Progenitor cell of endocrine pancreas (in vitro differentiated cells): ENCODE data around the gene ACP7. TPM values are rescaled to one million over a fixed set of nuclear protein-coding genes. Genes with fewer than 3 reads are reported as not detected.

Experiments used
- DNase-seq: peaks from one replicate; pipeline ENCODE4 v3.0.0; 2021; ENCODE audit warnings: low spot score; ENCODE audit not compliant: unreplicated experiment
- H3K27ac Mint-ChIP-seq: 2 replicates; pipeline ENCODE4 v1.8.0; 2021; ENCODE audit warnings: mild to moderate bottlenecking, moderate library complexity, mixed read lengths
- H3K27me3 Mint-ChIP-seq: 2 replicates; pipeline ENCODE4 v1.8.0; 2021; ENCODE audit warnings: mixed read lengths
- H3K36me3 Mint-ChIP-seq: 2 replicates; pipeline ENCODE4 v1.8.0; 2022; ENCODE audit warnings: mixed read lengths; ENCODE audit not compliant: insufficient read depth
- H3K4me1 Mint-ChIP-seq: 2 replicates; pipeline ENCODE4 v1.8.0; 2021; ENCODE audit warnings: low read depth, mixed read lengths
- H3K4me3 Mint-ChIP-seq: 2 replicates; pipeline ENCODE4 v1.8.0; 2021; ENCODE audit warnings: low read depth, mild to moderate bottlenecking, moderate library complexity, mixed read lengths
- H3K9me3 Mint-ChIP-seq: 2 replicates; pipeline ENCODE4 v1.8.0; 2021; ENCODE audit warnings: low read depth, mixed read lengths
- CTCF ChIP-seq: fragments of 200-600 bp; sonication (generic); IDR thresholded peaks from one replicate; pipeline ENCODE4 v1.5.0; 2021; ENCODE audit warnings: antibody characterized with exemption, mild to moderate bottlenecking; ENCODE audit not compliant: unreplicated experiment
- total RNA-seq: library from RNA; stranded (reverse); gene quantifications from 2 replicates; pipeline ENCODE4 v1.2.1, GENCODE V29; 2021

ACP7 gene
- total RNA-seq, 1 donor from 2014 or later = not detected

DNA sequence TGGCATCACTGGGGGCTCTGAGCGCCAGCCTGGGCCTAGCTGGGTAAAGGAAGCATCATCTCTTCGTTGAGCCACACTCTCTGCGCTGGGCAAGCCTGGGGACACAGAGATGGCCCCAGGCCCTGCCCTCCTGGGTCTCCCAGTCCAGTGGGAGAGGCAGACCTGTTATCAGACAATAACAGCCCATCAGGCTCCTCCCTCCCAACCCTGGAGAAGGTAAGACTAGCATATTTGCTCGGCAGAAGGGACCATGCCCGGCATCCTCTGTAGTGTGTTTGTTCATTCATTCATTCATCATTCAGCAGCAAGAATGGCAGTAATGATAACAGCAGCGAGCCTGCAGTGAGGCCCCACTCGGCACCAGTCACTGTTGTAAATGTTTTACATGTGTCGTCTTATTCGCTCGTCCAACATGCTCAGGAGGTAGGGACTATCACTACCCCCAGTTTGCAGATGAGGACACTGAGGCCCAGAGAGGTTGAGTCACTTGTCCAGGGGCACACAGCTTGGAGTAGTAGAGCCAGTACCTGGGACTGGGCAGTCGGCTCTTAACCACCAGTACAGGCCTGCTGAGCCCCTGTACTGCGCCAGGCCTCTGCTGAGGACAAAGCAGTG lies 74.6 kb downstream of the ACP7 start:
- Mint-ChIP-seq H3K36me3 (peaks cover 6% of the 10 kb centered on the region), H3K4me3 (no peak overlapping the region), H3K9me3 (no peaks in the 10 kb centered on the region), H3K4me1 (peaks cover 53% of the 10 kb centered on the region), H3K27me3 (no peaks in the 10 kb centered on the region), H3K27ac (peak overlapping the region; percentile 83)
- no peak for DNase-seq
- TF ChIP-seq CTCF = no peak

- no peak for TF ChIP-seq CTCF
- Mint-ChIP-seq H3K9me3 (no peaks in the 10 kb centered on the region), H3K27ac (peak overlapping the region; percentile 0), H3K4me3 (no peak overlapping the region), H3K27me3 (no peaks in the 10 kb centered on the region), H3K36me3 (no peaks in the 10 kb centered on the region), H3K4me1 (peaks cover 43% of the 10 kb centered on the region)
- no peak for DNase-seq
Observed at GRCh38 chr19:39160523-39160861, 76.3 kb downstream of the ACP7 start.

Other genes with a start within 250 kb of the ACP7 start
- gene HNRNPL, start 234.4 kb upstream of the ACP7 start, total RNA-seq = 444 and 461 TPM in 2 replicates
- gene RINL, start 206.1 kb upstream of the ACP7 start, total RNA-seq = 2.6 and 3.0 TPM in 2 replicates
- gene SIRT2, start 184.8 kb upstream of the ACP7 start, total RNA-seq = 33.4 and 38.0 TPM in 2 replicates
- gene NFKBIB, start 184.4 kb upstream of the ACP7 start, total RNA-seq = 18.0 and 18.8 TPM in 2 replicates
- gene CCER2, start 172.2 kb upstream of the ACP7 start, total RNA-seq = 0.81 and 1.4 TPM in 2 replicates
- 68.2 and 74.7 TPM in 2 replicates for gene SARS2, start 153.6 kb upstream of the ACP7 start, total RNA-seq
- 26.7 and 26.8 TPM in 2 replicates for gene MRPS12, start 153.4 kb upstream of the ACP7 start, total RNA-seq
- gene FBXO17, start 108.6 kb upstream of the ACP7 start, total RNA-seq = 24.1 and 27.1 TPM in 2 replicates
- 10.3 and 14.6 TPM in 2 replicates for gene FBXO27, start 51.8 kb upstream of the ACP7 start, total RNA-seq
- gene PAK4, start 41.4 kb downstream of the ACP7 start, total RNA-seq = 73.9 and 75.8 TPM in 2 replicates
- gene NCCRP1, start 112.6 kb downstream of the ACP7 start, total RNA-seq = 0.89 and 0.93 TPM in 2 replicates
- not detected in 2 replicates for gene SYCN, start 119.9 kb downstream of the ACP7 start, total RNA-seq
- gene IFNL3, start 160.6 kb downstream of the ACP7 start, total RNA-seq = not detected in 2 replicates
- not detected in 2 replicates for gene IFNL4, start 164.5 kb downstream of the ACP7 start, total RNA-seq
- gene IFNL2, start 184.0 kb downstream of the ACP7 start, total RNA-seq = not detected in 2 replicates
- gene IFNL1, start 212.0 kb downstream of the ACP7 start, total RNA-seq = not detected in 2 replicates
- 4.8 and 5.2 TPM in 2 replicates for gene LRFN1, start 236.5 kb downstream of the ACP7 start, total RNA-seq